ENCODE results near the gene GALNT18.
"Not testable (repeated sequence)": the region's sequence is repeated elsewhere in the genome, so short reads cannot be mapped to it uniquely, and the experiment has no call there.

Gene GALNT18

DNA sequence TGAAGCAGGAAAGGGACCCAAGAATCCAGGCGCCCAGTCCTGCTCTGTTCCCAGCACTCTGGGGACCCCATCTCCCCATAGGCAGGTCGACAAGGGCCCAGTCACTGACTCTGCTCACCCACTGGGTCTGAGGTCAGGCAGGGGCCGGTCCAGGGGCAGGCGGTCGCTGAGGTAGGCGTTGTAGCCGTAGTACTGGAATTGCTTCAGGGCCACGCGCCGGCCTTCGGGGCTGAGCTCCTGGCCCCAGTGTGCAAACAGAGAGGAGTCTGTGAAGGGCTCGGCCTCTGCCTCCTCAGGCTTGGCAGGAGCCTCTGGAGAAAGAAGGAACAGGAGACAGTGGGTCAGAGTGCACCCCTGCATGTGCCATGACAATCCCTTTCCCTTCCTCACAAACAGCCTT lies 173.2 kb downstream of the GALNT18 start:
- Histone ChIP-seq H3K27ac (ENCODE audit: low read depth, low read length, severe bottlenecking) (no peak overlapping the region), H3K4me3 (ENCODE audit: extremely low read depth, insufficient read depth, low read length, poor library complexity, severe bottlenecking) (no peak overlapping the region), H3K9me3 (ENCODE audit: control insufficient read depth, low read length) (no peaks in the 10 kb centered on the region), H3K36me3 (ENCODE audit: control insufficient read depth, insufficient read depth, low read length) (no peaks in the 10 kb centered on the region), H3K4me1 (ENCODE audit: control insufficient read depth, insufficient read depth, low read length, poor library complexity, severe bottlenecking) (peaks cover 25% of the 10 kb centered on the region)
- 93 to 95% methylated on average over 11 to 12 of the region's 12 CpGs for WGBS, 2 experiments (ENCODE audit: insufficient coverage in 2 of 2)

- H3K36me3 ChIP-seq (ENCODE audit: control insufficient read depth, insufficient read depth, low read length); H3K4me3 ChIP-seq (ENCODE audit: extremely low read depth, insufficient read depth, low read length, poor library complexity, severe bottlenecking); H3K27ac ChIP-seq (ENCODE audit: low read depth, low read length, severe bottlenecking); H3K9me3 ChIP-seq (ENCODE audit: control insufficient read depth, low read length): not testable (repeated sequence)
- H3K4me1 ChIP-seq (ENCODE audit: control insufficient read depth, insufficient read depth, low read length, poor library complexity, severe bottlenecking), result peaks cover 25% of the 10 kb centered on the region
- WGBS, 2 experiments (ENCODE audit: insufficient coverage in 2 of 2), result 60 to 100% methylated on average over 1 of the region's 3 CpGs
These were observed 174.2 kb downstream of the GALNT18 start for GRCh38 chr11:11447601-11448000.

DNA sequence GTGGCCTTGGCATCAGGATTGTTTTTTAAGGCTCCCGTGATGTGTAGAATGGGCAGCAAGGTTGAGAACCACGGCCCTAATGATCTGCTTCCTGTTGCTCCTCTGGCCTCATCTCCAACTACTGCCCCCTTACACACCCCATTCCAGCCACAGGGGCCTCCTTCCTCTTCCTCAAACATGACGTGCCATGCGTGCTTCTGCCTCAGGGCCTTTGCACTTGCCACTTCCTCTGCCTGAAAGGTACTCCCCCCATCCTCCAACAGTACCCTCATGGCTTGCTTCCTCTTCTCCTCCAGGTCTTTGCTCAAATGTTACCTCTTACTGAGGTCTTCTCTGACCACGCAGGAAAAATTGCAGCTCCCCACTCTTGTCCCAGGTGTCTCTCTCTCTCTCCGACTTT lies 174.8 kb downstream of the GALNT18 start:
- Histone ChIP-seq H3K9me3 (ENCODE audit: control insufficient read depth, low read length) (no peaks in the 10 kb centered on the region), H3K4me1 (ENCODE audit: control insufficient read depth, insufficient read depth, low read length, poor library complexity, severe bottlenecking) (peaks cover 25% of the 10 kb centered on the region), H3K4me3 (ENCODE audit: extremely low read depth, insufficient read depth, low read length, poor library complexity, severe bottlenecking) (no peak overlapping the region), H3K36me3 (ENCODE audit: control insufficient read depth, insufficient read depth, low read length) (no peaks in the 10 kb centered on the region), H3K27ac (ENCODE audit: low read depth, low read length, severe bottlenecking) (no peak overlapping the region)
- 94 to 98% methylated on average over 6 of the region's 6 CpGs for WGBS, 2 experiments (ENCODE audit: insufficient coverage in 2 of 2)

DNA sequence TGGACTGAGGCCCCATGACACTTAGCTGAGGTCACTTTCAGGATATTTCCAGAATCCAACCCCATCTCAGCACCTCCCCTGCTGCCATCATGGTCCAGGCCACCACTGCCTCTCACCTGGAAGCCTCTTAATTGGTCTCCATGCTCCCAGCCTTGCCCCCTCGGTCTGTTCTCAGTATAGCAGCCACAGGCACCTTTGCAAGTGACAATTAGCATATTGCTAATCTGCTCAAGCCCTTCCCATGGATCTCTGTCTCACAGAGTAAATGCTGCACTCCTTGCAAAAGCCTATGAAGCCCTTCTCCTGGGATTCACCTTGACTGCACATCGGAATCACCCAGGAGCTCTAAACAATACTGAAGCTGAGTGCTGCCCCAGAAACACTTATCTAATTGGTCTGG lies 175.2 kb downstream of the GALNT18 start:
- H3K27ac ChIP-seq (ENCODE audit: low read depth, low read length, severe bottlenecking), result no peak overlapping the region
- 69 to 83% methylated on average over 1 to 2 of the region's 2 CpGs for WGBS, 2 experiments (ENCODE audit: insufficient coverage in 2 of 2)

DNA sequence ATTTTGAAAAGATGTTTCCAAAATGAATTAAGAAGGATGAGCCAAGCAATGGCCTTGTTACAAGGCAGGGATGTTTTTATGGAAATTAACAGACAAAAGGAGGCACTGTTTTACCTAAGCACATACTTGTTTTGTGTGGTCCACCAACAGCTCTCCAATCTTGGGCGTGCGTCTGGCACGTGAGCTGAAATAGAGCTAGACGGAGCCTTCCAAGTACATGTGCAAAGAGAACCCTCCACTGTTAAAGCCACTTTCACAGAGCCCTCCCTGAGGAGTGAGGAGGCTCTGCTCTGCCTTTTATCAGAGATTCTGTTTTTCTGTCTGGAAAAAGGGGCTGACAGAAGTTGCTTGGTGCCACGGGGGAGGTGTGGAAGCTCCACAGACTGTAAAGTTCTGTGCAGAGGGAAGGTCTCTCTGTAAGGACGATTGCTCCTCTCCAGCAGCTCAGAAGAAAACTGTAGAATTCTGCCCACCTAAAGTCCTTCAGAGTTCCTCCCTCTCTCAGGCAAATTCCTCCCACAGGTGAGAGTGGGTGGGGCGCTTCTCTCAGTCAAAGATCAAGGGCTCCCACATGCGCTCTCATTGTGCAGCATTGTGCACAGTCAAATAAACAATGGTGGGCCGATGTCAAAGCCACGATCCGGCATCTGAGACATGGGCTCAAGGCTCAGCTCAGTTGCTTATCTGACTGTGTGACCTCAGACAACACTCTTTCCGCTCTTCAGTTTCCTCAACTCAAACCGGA lies 176.2 kb downstream of the GALNT18 start:
- H3K36me3 ChIP-seq (ENCODE audit: control insufficient read depth, insufficient read depth, low read length), result no peaks in the 10 kb centered on the region
- H3K27ac ChIP-seq (ENCODE audit: low read depth, low read length, severe bottlenecking), result no peak overlapping the region
- no peaks in the 10 kb centered on the region for H3K9me3 ChIP-seq (ENCODE audit: control insufficient read depth, low read length)
- H3K4me3 ChIP-seq (ENCODE audit: extremely low read depth, insufficient read depth, low read length, poor library complexity, severe bottlenecking), result no peak overlapping the region
- H3K4me1 ChIP-seq (ENCODE audit: control insufficient read depth, insufficient read depth, low read length, poor library complexity, severe bottlenecking), result peaks cover 19% of the 10 kb centered on the region
- WGBS, 2 experiments (ENCODE audit: insufficient coverage in 2 of 2), result 89 to 93% methylated on average over 12 of the region's 13 CpGs

More for the DNA sequence above, 175.2 kb downstream of the GALNT18 start:
- Histone ChIP-seq H3K9me3 (ENCODE audit: control insufficient read depth, low read length) (no peaks in the 10 kb centered on the region), H3K36me3 (ENCODE audit: control insufficient read depth, insufficient read depth, low read length) (no peaks in the 10 kb centered on the region), H3K4me1 (ENCODE audit: control insufficient read depth, insufficient read depth, low read length, poor library complexity, severe bottlenecking) (peaks cover 25% of the 10 kb centered on the region), H3K4me3 (ENCODE audit: extremely low read depth, insufficient read depth, low read length, poor library complexity, severe bottlenecking) (no peak overlapping the region)

- no peak overlapping the region for H3K27ac ChIP-seq (ENCODE audit: low read depth, low read length, severe bottlenecking)
- H3K4me1 ChIP-seq (ENCODE audit: control insufficient read depth, insufficient read depth, low read length, poor library complexity, severe bottlenecking), result peaks cover 22% of the 10 kb centered on the region
- H3K36me3 ChIP-seq (ENCODE audit: control insufficient read depth, insufficient read depth, low read length), result no peaks in the 10 kb centered on the region
- no peaks in the 10 kb centered on the region for H3K9me3 ChIP-seq (ENCODE audit: control insufficient read depth, low read length)
- no peak overlapping the region for H3K4me3 ChIP-seq (ENCODE audit: extremely low read depth, insufficient read depth, low read length, poor library complexity, severe bottlenecking)
- 69 to 78% methylated on average over 4 to 5 of the region's 5 CpGs for WGBS, 2 experiments (ENCODE audit: insufficient coverage in 2 of 2)
These were observed 177.0 kb downstream of the GALNT18 start for GRCh38 chr11:11444804-11445131.

GRCh38 chr11:11444027-11444803 lies 177.6 kb downstream of the GALNT18 start:
- H3K36me3 ChIP-seq (ENCODE audit: control insufficient read depth, insufficient read depth, low read length), result no peaks in the 10 kb centered on the region
- no peaks in the 10 kb centered on the region for H3K9me3 ChIP-seq (ENCODE audit: control insufficient read depth, low read length)
- H3K27ac ChIP-seq (ENCODE audit: low read depth, low read length, severe bottlenecking), result no peak overlapping the region
- 93 to 95% methylated on average over 8 to 9 of the region's 13 CpGs for WGBS, 2 experiments (ENCODE audit: insufficient coverage in 2 of 2)
- peaks cover 23% of the 10 kb centered on the region for H3K4me1 ChIP-seq (ENCODE audit: control insufficient read depth, insufficient read depth, low read length, poor library complexity, severe bottlenecking)
- H3K4me3 ChIP-seq (ENCODE audit: extremely low read depth, insufficient read depth, low read length, poor library complexity, severe bottlenecking), result no peak overlapping the region

DNA sequence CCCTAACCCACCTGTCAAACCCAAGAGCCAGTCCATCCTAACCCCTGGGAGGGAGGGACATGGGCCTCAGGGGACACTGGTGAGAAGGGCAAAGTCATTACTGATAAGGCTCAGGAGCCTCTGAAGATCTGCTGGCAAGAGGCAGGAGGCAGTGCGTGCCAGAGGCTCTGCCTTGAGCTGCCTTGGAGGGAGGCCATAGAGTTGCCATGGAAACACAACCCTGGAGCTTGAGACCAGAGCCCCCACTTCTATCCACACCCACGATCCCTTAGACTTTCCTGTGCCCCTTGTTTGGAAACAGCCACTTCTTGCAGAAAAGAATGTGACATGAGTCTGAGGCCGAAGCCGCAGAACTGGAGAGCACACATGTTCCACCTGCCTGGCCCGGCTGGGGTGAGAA lies 179.0 kb downstream of the GALNT18 start:
- no peaks in the 10 kb centered on the region for H3K36me3 ChIP-seq (ENCODE audit: control insufficient read depth, insufficient read depth, low read length)
- WGBS, 2 experiments (ENCODE audit: insufficient coverage in 2 of 2), result 89 to 96% methylated on average over 4 to 5 of the region's 5 CpGs
- no peak overlapping the region for H3K27ac ChIP-seq (ENCODE audit: low read depth, low read length, severe bottlenecking)
- no peaks in the 10 kb centered on the region for H3K9me3 ChIP-seq (ENCODE audit: control insufficient read depth, low read length)
- peaks cover 23% of the 10 kb centered on the region for H3K4me1 ChIP-seq (ENCODE audit: control insufficient read depth, insufficient read depth, low read length, poor library complexity, severe bottlenecking)
- no peak overlapping the region for H3K4me3 ChIP-seq (ENCODE audit: extremely low read depth, insufficient read depth, low read length, poor library complexity, severe bottlenecking)

GRCh38 chr11:11441516-11441915 lies 180.3 kb downstream of the GALNT18 start:
- no peak overlapping the region for H3K4me3 ChIP-seq (ENCODE audit: extremely low read depth, insufficient read depth, low read length, poor library complexity, severe bottlenecking)
- H3K36me3 ChIP-seq (ENCODE audit: control insufficient read depth, insufficient read depth, low read length), result no peaks in the 10 kb centered on the region
- no peaks in the 10 kb centered on the region for H3K9me3 ChIP-seq (ENCODE audit: control insufficient read depth, low read length)
- 97 to 100% methylated on average over 1 to 4 of the region's 7 CpGs for WGBS, 2 experiments (ENCODE audit: insufficient coverage in 2 of 2)
- peaks cover 20% of the 10 kb centered on the region for H3K4me1 ChIP-seq (ENCODE audit: control insufficient read depth, insufficient read depth, low read length, poor library complexity, severe bottlenecking)
- H3K27ac ChIP-seq (ENCODE audit: low read depth, low read length, severe bottlenecking), result no peak overlapping the region

GRCh38 chr11:11441091-11441490 lies 180.7 kb downstream of the GALNT18 start:
- Histone ChIP-seq H3K4me1 (ENCODE audit: control insufficient read depth, insufficient read depth, low read length, poor library complexity, severe bottlenecking) (peaks cover 20% of the 10 kb centered on the region), H3K9me3 (ENCODE audit: control insufficient read depth, low read length) (no peaks in the 10 kb centered on the region), H3K27ac (ENCODE audit: low read depth, low read length, severe bottlenecking) (no peak overlapping the region), H3K4me3 (ENCODE audit: extremely low read depth, insufficient read depth, low read length, poor library complexity, severe bottlenecking) (no peak overlapping the region), H3K36me3 (ENCODE audit: control insufficient read depth, insufficient read depth, low read length) (no peaks in the 10 kb centered on the region)
- no CpG with 5 or more reads among the region's 1 CpG for WGBS, 2 experiments (ENCODE audit: insufficient coverage in 2 of 2)

DNA sequence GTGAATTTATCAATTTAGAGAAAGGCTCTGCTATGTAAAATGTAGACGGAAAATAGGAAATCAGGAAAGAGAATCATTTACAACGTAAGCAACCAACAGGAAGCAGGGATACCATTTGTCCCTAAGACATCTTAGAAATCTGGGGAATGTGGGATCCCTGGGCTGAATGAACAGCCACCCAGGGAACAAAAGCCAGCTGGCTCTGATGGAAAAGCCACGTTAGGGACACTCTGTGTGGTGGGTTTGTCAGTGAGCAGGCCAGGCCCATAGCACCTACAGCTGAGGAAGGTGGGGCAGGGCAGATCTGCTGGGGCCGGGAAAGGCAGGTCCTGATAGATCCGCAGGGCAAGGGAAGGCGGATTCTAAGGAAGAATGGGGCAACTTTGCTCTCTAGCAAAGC lies 181.7 kb downstream of the GALNT18 start:
- no peaks in the 10 kb centered on the region for H3K36me3 ChIP-seq (ENCODE audit: control insufficient read depth, insufficient read depth, low read length)
- H3K4me3 ChIP-seq (ENCODE audit: extremely low read depth, insufficient read depth, low read length, poor library complexity, severe bottlenecking), result no peak overlapping the region
- no peaks in the 10 kb centered on the region for H3K9me3 ChIP-seq (ENCODE audit: control insufficient read depth, low read length)
- WGBS, 2 experiments (ENCODE audit: insufficient coverage in 2 of 2), result 70 to 80% methylated on average over 6 of the region's 6 CpGs
- H3K27ac ChIP-seq (ENCODE audit: low read depth, low read length, severe bottlenecking), result no peak overlapping the region
- peaks cover 19% of the 10 kb centered on the region for H3K4me1 ChIP-seq (ENCODE audit: control insufficient read depth, insufficient read depth, low read length, poor library complexity, severe bottlenecking)
